Neural progenitor cell (in vitro differentiated cells): Measurements from ENCODE around the gene MDM4. TPM values are rescaled to one million over a fixed set of nuclear protein-coding genes. Genes with fewer than 3 reads are reported as not detected.

ENCODE experiments used
- DNase-seq: peaks from one replicate; pipeline ENCODE4 v3.0.0-alpha.2; 2016; ENCODE audit warnings: low spot score
- H2AFZ ChIP-seq: fragments of 200-600 bp; sonication (generic); replicated peaks from 2 replicates; pipeline ENCODE4 v1.6.1; 2016; ENCODE audit warnings: antibody characterized with exemption
- H3F3A ChIP-seq: fragments of 200-600 bp; sonication (generic); 2 replicates; pipeline ENCODE4 v1.6.1; 2016; ENCODE audit warnings: antibody characterized with exemption, low read depth
- H3K27ac ChIP-seq: fragments of 200-600 bp; sonication (generic); 2 replicates; pipeline ENCODE4 v1.5.1; 2016; ENCODE audit warnings: mild to moderate bottlenecking
- H3K27me3 ChIP-seq: fragments of 200-600 bp; sonication (generic); 2 replicates; pipeline ENCODE4 v1.6.1; 2016; ENCODE audit warnings: mild to moderate bottlenecking, moderate library complexity
- H3K36me3 ChIP-seq: fragments of 200-600 bp; sonication (generic); 2 replicates; pipeline ENCODE4 v1.5.1; 2016
- H3K4me1 ChIP-seq: fragments of 200-600 bp; sonication (generic); 2 replicates; pipeline ENCODE4 v1.6.1; 2016; ENCODE audit warnings: mixed run types
- H3K4me2 ChIP-seq: fragments of 200-600 bp; sonication (generic); 2 replicates; pipeline ENCODE4 v1.6.1; 2016
- H3K4me3 ChIP-seq: fragments of 200-600 bp; sonication (generic); 2 replicates; pipeline ENCODE4 v1.5.1; 2016
- H3K79me2 ChIP-seq: fragments of 200-600 bp; sonication (generic); 2 replicates; pipeline ENCODE4 v1.6.1; 2016; ENCODE audit warnings: low read depth
- H3K9ac ChIP-seq: fragments of 200-600 bp; sonication (generic); 2 replicates; pipeline ENCODE4 v1.6.1; 2016
- H3K9me3 ChIP-seq: fragments of 200-600 bp; sonication (generic); 2 replicates; pipeline ENCODE4 v1.5.1; 2016; ENCODE audit warnings: low read depth
- H4K20me1 ChIP-seq: fragments of 200-600 bp; sonication (generic); 2 replicates; pipeline ENCODE4 v1.6.1; 2016; ENCODE audit warnings: low read depth
- H3K27ac Mint-ChIP-seq: 3 replicates; pipeline ENCODE4 v1.8.0; 2021; ENCODE audit warnings: mixed read lengths
- H3K27me3 Mint-ChIP-seq: 2 replicates; pipeline ENCODE4 v1.8.0; 2022; ENCODE audit warnings: low read depth, mild to moderate bottlenecking, inconsistent platforms, moderate library complexity, mixed read lengths; ENCODE audit not compliant: insufficient read depth
- H3K36me3 Mint-ChIP-seq: 3 replicates; pipeline ENCODE4 v1.8.0; 2021; ENCODE audit warnings: mixed read lengths
- H3K4me1 Mint-ChIP-seq: 3 replicates; pipeline ENCODE4 v1.8.0; 2021; ENCODE audit warnings: mixed read lengths
- H3K4me3 Mint-ChIP-seq: 3 replicates; pipeline ENCODE4 v1.8.0; 2021; ENCODE audit warnings: mild to moderate bottlenecking, moderate library complexity, mixed read lengths
- H3K9me3 Mint-ChIP-seq: 3 replicates; pipeline ENCODE4 v1.8.0; 2020; ENCODE audit warnings: mixed read lengths
- CTCF ChIP-seq: fragments of 200-600 bp; sonication (generic); IDR thresholded peaks from 2 replicates; pipeline ENCODE4 v1.5.1; 2017; ENCODE audit warnings: antibody characterized with exemption, mild to moderate bottlenecking
- EZH2 ChIP-seq: fragments of 200-600 bp; sonication (generic); IDR thresholded peaks from 2 replicates; pipeline ENCODE4 v1.6.1; 2017; ENCODE audit warnings: antibody characterized with exemption, mild to moderate bottlenecking, moderate library complexity
- EZH2phosphoT487 ChIP-seq: fragments of 200-600 bp; sonication (generic); IDR thresholded peaks from 2 replicates; pipeline ENCODE4 v1.6.1; 2017; ENCODE audit warnings: antibody characterized with exemption
- total RNA-seq: library from RNA; depleted of rRNA; stranded (reverse); fragments of >200 nt; gene quantifications from 2 replicates; pipeline ENCODE4 v1.2.3, GENCODE V29; 2015; ENCODE audit warnings: low replicate concordance

Gene MDM4
- total RNA-seq, 1 donor from 2014 or later, result 72.9 TPM

GRCh38 chr1:204506969-204507316 is 9.3 kb upstream of the MDM4 start:
- no peak for TF ChIP-seq EZH2
- TF ChIP-seq EZH2phosphoT487, result no peak
- TF ChIP-seq CTCF, result no peak
- H3K9me3 Mint-ChIP-seq, result peaks cover 12% of the 10 kb centered on the region
- peak; percentile 92 for DNase-seq
- H3K27ac Mint-ChIP-seq, result peak overlapping the region; percentile 90
- Histone ChIP-seq H3K4me2 (peak overlapping the region; percentile 83), H3K79me2 (no peaks in the 10 kb centered on the region), H3K27me3 (no peaks in the 10 kb centered on the region), H3K4me3 (peak overlapping the region; percentile 92), H3K27ac (peak overlapping the region; percentile 18), H3K36me3 (no peaks in the 10 kb centered on the region), H3F3A (peaks cover 26% of the 10 kb centered on the region), H3K4me1 (no peaks in the 10 kb centered on the region), H3K9ac (peak overlapping the region; percentile 59), H3K9me3 (no peaks in the 10 kb centered on the region), H4K20me1 (no peaks in the 10 kb centered on the region), H2AFZ (peak overlapping the region; percentile 97)
- H3K4me3 Mint-ChIP-seq, result peak overlapping the region; percentile 93
- peaks cover 28% of the 10 kb centered on the region for H3K27me3 Mint-ChIP-seq
- H3K36me3 Mint-ChIP-seq, result peaks cover 7% of the 10 kb centered on the region
- H3K4me1 Mint-ChIP-seq, result peaks cover 25% of the 10 kb centered on the region

GRCh38 chr1:204507317-204508105 is 8.7 kb upstream of the MDM4 start:
- H3K4me1 ChIP-seq, result no peaks in the 10 kb centered on the region
- Mint-ChIP-seq H3K4me3 (peak overlapping the region; percentile 93), H3K36me3 (peaks cover 7% of the 10 kb centered on the region), H3K9me3 (peaks cover 12% of the 10 kb centered on the region), H3K27me3 (peaks cover 31% of the 10 kb centered on the region), H3K27ac (peak overlapping the region; percentile 90), H3K4me1 (peaks cover 25% of the 10 kb centered on the region)
- no peaks in the 10 kb centered on the region for H4K20me1 ChIP-seq
- peak overlapping the region; percentile 92 for H3K4me3 ChIP-seq
- no peaks in the 10 kb centered on the region for H3K79me2 ChIP-seq
- H3K36me3 ChIP-seq, result no peaks in the 10 kb centered on the region
- no peaks in the 10 kb centered on the region for H3K27me3 ChIP-seq
- H3K4me2 ChIP-seq, result peak overlapping the region; percentile 83
- TF ChIP-seq EZH2, result no peak
- no peak for TF ChIP-seq CTCF
- TF ChIP-seq EZH2phosphoT487, result no peak
- peak overlapping the region; percentile 18 for H3K27ac ChIP-seq
- H3K9me3 ChIP-seq, result no peaks in the 10 kb centered on the region
- H2AFZ ChIP-seq, result peak overlapping the region; percentile 97
- DNase-seq, result peak; percentile 56
- peak overlapping the region; percentile 59 for H3K9ac ChIP-seq
- H3F3A ChIP-seq, result peaks cover 26% of the 10 kb centered on the region

GRCh38 chr1:204509186-204509635 is 7.0 kb upstream of the MDM4 start:
- peaks cover 18% of the 10 kb centered on the region for H3F3A ChIP-seq
- Mint-ChIP-seq H3K27me3 (peaks cover 33% of the 10 kb centered on the region), H3K9me3 (peaks cover 12% of the 10 kb centered on the region), H3K4me3 (no peak overlapping the region), H3K27ac (no peak overlapping the region), H3K4me1 (peaks cover 15% of the 10 kb centered on the region), H3K36me3 (peaks cover 7% of the 10 kb centered on the region)
- H2AFZ ChIP-seq, result no peak overlapping the region
- H3K9me3 ChIP-seq, result no peaks in the 10 kb centered on the region
- H3K27ac ChIP-seq, result no peak overlapping the region
- no peak for DNase-seq
- no peak overlapping the region for H3K4me3 ChIP-seq
- H3K4me2 ChIP-seq, result no peak overlapping the region
- no peak for TF ChIP-seq EZH2phosphoT487
- no peaks in the 10 kb centered on the region for H3K4me1 ChIP-seq
- no peaks in the 10 kb centered on the region for H3K36me3 ChIP-seq
- no peaks in the 10 kb centered on the region for H4K20me1 ChIP-seq
- no peaks in the 10 kb centered on the region for H3K79me2 ChIP-seq
- no peaks in the 10 kb centered on the region for H3K27me3 ChIP-seq
- no peak overlapping the region for H3K9ac ChIP-seq

- Histone ChIP-seq H3K9me3 (no peaks in the 10 kb centered on the region), H2AFZ (no peak overlapping the region), H3K9ac (no peak overlapping the region), H3K36me3 (no peaks in the 10 kb centered on the region), H3K4me1 (peaks cover 3% of the 10 kb centered on the region), H3K27ac (no peak overlapping the region), H3K79me2 (peaks cover 2% of the 10 kb centered on the region), H3K4me3 (no peak overlapping the region), H3K4me2 (no peak overlapping the region), H4K20me1 (no peaks in the 10 kb centered on the region), H3F3A (peaks cover 28% of the 10 kb centered on the region), H3K27me3 (no peaks in the 10 kb centered on the region)
- Mint-ChIP-seq H3K9me3 (peaks cover 9% of the 10 kb centered on the region), H3K27ac (no peak overlapping the region), H3K4me3 (no peak overlapping the region), H3K36me3 (peaks cover 5% of the 10 kb centered on the region), H3K4me1 (peaks cover 7% of the 10 kb centered on the region), H3K27me3 (peaks cover 23% of the 10 kb centered on the region)
- TF ChIP-seq CTCF (no peak), EZH2phosphoT487 (no peak), EZH2 (no peak)
- DNase-seq, result no peak
Observed at GRCh38 chr1:204511366-204511765, 4.8 kb upstream of the MDM4 start.
